HG02588 (cell line): Measurements from ENCODE around the gene CXCL10.
"Not testable (repeated sequence)": the region's sequence is repeated elsewhere in the genome, so short reads cannot be mapped to it uniquely, and the experiment has no call there.

Experiments
- ATAC-seq: cut with Tn5 transposase; IDR thresholded peaks from one replicate; pipeline ENCODE4 v1.9.1; 2021; ENCODE audit warnings: mild to moderate bottlenecking, moderate library complexity; ENCODE audit not compliant: unreplicated experiment

The CXCL10 gene

DNA sequence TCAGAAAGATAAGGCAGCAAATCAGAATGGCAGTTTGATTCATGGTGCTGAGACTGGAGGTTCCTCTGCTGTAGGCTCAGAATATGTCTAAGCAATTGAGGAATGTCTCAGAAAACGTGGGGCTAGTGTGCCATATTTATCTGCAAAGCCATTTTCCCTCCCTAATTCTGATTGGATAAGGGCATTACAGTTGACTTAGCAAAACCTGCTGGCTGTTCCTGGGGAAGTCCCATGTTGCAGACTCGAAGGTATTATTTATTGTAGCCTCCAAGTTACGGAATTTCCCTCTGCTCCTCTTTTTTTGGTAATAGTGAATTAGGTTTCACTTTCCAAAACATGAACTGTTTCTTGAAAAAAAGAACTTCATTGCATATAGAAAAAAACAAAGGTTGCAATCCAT lies at the start of gene CXCL10:
CXCL10 (minus strand) TSS at position 109 of the 400 bp plus-strand sequence; CDS start at position 43, 66 bp downstream.
- ATAC-seq = no peak

DNA sequence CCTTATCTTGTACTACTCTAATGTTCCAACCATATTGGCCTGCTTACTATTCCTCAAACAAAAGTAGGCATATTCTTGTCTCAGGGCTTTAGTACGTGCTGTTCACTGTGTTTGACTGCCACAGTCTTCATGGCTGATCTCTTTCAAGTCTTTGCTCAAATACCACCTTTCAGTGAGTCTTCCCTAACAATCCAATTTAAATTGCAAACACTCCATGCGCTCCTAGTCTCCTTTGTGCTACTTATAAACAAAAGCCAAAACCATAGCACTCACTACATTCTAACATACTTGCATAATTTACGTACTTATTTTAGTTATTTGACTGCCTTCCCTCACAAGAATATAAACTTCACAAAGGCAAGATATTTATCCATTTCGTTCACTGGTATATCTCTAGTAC lies 49.5 kb upstream of the CXCL10 start:
- ATAC-seq = no peak

DNA sequence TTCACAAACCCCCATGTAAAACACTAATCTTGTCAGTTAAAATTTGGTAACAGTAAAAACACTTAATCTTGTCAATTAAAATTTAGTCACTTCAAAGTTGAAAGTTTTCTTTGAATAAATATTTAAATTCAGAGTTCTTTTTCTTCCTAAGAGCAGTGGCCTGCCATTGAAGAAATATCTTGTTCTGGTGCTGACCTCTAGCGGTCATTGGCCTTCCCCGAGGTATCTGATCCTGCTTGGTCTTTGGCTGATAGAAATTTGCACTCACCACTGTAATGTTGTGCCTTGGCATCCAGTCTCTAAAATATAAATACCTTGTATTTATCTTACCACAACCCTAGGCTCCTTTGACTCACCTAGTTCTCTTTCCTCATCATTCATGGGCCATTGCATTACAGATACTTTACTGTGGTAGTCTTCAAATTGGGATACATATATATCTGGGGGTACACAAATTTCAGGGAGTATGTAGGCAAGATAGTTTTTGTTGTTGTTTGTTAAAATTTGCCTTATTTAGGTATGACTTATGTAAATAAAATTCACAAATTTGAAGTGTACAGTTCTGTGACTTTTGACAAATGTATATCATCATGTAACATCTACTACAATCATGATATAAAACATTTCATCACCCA lies 44.5 kb upstream of the CXCL10 start:
- ATAC-seq = no peak

DNA sequence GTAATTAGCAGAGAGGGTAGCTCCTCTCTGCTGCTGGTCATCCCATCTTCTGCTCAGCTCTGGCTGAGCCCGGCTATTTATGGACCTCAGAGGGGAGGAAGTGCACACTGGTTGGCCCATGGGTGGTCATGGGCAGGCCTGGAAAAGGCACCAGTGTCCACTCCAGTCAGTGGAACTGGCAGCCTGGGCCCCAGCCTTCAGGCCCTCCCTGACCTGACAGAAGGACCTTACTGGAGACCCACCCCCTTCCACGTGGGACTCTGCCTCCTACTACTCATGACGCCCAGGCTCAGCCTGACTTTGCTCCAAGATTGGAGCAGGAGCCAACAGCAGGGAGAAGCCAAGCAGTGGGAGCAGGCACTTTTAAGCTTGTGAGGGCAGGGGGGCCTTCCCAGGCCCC lies 43.2 kb upstream of the CXCL10 start:
- ATAC-seq = no peak

DNA sequence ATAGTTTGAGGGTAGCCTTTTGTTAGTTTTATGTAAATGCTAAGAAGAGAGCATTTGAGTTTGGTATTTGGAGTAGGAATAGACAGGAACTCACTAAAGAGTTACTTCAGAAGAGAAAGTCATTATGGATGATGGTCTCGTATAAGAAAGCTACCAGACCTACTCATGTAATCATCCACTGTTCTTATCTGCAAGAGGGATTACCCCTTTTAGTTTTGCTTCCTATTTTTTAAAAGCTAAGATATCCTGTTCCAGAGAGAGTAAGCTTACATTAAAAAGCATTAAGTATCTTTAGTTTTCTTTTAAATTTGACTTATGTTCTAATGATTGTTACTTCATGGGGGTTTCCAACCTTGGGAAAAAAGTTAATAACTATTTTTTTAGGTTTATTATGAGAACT lies 38.7 kb upstream of the CXCL10 start:
- peak; percentile 70 for ATAC-seq

DNA sequence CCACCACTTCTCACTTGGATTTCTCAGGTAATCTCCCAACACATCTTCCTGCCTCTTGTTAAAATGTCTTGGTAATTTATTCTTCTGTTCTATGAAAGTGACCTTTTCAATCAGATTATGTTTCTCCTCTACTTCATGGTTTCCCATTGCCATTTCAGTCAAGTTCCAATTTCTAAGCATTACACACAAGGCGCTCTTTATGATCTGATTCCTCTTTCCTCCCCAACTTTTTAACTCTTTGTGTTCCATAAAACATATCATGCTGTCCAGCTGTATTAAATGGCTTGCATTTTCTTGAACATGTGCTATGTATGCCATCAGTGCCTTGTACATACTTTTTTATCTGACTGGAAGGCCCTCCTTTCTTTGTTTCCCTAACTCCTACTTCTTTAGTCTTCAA lies 38.1 kb upstream of the CXCL10 start:
- ATAC-seq = no peak

DNA sequence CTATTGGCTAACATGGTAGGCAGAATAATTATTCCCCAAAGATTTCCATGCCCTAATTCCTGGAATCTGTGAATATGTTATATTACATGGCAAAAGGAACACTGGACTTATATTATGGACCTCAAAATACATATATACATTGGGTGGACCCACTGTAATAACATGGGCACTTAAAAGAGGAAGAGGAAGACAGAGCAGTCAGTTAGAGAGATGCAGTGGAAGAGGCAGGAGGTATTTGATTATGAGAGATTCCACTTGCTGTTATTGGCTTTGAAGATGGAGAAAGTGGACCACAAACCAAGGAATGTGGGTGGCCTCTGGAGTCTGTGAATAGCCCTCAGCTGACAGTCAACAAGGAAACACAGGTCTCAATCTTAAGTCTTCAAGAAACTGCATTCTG lies 37.2 kb upstream of the CXCL10 start:
- no peak for ATAC-seq

DNA sequence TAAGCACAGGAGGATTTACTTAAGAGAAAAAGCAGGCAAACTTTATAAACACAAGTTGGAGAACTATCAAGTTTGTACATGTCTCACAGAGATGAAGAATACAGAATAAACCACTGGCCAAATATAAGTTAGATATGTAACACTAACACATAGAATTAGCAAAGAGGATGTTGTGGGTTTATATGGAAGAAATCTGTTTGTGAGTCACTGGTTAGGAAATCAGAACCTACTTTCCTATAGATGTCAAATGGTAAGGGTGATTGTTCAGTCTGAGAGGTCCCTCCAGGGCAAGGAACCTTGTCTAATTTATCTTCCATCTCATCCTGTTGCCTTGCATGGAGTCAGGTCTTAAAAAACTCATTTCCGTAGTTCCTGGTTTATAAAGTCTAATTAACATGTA lies 36.5 kb upstream of the CXCL10 start:
- no peak for ATAC-seq

DNA sequence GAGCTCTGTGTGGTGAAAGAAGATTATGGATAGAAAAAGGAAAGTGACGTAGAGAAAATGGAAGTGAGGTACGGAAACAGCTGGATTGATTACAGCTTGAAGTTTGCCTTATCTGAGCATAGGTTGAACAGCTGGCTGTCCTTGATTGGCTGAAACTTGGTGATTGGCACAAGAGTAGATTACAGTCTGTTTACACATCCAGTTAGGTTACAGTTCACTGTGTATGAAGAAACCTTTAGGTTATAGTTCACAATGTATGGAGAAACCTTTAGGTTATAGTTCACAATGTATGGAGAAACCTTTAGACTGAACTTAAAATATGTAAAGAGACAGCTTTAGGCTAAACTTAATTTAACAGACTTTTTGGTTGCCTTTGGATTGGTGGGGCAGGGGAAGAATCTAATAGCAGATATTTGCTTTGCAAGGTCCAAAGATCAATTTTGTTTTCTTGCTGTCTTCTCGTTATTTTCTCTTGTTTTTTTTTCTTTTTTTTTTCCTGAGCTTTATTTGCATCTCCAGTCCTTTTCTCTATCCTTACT lies 35.7 kb upstream of the CXCL10 start:
- ATAC-seq = no peak

DNA sequence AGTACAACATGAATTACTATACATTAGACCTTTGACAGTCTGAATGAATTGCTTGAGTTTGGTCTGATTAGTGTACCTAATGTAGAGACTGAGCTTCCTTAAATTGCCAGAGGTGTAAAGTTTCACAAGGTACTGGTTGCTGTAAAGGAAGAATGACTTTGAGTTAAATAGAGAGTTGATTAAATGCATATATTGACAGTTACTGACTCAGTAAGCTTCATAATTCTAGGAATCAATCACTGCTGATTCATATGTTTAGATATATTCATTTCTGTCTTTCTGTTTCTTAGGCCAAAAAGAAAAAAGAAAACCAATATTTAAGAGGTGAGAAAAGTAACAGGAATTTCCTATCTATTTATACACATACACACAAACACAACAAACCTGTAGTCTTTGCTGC lies 35.0 kb upstream of the CXCL10 start:
- ATAC-seq = peak; percentile 39

DNA sequence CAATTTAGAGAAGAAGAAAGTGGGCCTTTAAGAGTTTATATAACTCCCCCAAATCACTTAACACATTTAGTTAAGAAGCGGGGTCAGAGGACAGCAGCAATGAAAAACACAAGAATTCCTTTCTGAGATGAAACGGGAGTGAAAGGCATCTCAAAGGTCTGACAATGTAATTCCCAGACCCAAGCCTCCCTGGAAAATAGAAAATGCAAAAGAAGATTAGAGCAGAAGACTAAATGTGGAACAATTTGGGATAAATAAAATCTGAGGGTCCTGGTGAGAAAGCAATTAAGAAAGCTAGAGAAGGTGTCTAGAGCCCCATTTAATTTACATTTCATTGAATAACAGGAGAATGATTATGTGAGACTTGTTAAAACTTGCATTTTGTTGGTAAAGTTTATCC lies 32.1 kb upstream of the CXCL10 start:
- no peak for ATAC-seq

DNA sequence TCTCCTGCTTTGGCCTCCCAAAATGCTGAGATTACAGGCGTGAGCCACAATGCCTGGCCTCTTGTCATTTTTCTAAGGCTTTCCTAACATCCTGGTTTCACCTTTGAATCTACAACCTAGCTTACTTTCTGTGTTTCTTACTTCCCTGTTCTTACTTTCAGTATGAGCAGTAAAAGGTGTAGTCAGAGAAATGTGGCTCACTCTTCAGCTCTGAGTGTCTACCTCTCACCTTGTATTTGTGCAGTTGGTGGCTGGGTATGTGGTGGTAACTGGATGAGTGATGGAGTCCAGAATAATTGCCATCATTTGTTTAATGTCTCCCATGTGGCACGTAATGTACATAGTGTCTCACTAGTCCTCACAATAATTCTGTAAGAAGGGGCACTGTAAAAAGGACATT lies 31.7 kb upstream of the CXCL10 start:
- ATAC-seq = peak; percentile 93

DNA sequence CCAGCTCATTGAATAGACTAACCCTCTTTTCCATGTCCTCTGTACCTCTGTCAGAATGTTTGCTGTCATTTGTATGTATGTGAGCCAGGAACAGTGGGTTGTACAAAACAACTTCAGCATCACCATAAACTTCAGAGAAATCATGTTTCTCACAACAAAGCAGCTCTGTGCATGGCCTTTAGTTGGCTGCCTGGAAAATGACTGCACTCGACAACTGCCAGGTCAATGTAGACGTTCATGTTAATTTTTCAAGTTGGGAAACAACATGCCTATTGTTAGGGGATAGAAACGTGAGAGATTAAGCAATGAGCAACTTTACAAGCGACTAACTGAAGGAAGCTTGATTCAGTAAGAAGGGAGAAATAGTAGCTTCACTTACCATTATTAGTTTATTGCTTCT lies 30.4 kb upstream of the CXCL10 start:
- no peak for ATAC-seq

DNA sequence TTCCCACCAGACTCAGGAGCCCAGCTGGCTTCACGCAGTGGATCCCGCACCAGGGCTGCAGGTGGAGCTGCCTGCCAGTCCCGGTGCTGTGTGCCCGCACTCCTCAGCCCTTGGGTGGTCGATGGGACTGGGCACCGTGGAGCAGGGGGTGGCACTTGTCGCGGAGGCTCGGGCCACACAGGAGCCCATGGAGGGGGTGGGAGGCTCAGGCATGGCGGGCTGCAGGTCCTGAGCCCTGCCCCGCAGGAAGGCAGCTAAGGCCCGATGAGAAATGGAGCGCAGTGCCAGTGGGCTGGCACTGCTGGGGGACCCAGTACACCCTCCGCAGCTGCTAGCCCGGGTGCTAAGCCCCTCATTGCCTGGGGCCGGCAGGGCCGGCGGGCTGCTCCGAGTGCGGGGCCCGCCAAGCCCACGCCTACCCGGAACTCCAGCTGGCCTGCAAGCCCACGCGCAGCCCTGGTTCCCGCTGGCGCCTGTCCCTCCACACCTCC lies 27.3 kb upstream of the CXCL10 start:
- not testable (repeated sequence) for ATAC-seq

DNA sequence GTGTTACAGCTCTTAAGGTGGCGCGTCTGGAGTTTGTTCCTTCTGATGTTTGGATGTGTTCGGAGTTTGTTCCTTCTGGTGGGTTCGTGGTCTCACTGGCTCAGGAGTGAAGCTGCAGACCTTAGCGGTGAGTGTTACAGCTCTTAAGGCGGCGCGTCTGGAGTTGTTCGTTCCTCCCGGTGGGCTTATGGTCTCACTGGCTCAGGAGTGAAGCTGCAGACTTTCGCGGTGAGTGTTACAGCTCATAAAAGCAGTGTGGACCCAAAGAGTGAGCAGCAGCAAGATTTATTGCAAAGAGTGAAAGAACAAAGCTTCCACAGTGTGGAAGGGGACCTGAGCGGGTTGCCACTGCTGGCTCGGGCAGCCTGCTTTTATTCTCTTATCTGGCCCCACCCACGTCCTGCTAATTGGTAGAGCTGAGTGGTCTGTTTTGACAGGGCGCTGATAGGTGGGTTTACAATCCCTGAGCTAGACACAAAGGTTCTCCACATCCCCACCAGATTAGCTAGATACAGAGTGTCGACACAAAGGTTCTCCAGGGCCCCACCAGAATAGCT lies 26.6 kb upstream of the CXCL10 start:
- not testable (repeated sequence) for ATAC-seq

DNA sequence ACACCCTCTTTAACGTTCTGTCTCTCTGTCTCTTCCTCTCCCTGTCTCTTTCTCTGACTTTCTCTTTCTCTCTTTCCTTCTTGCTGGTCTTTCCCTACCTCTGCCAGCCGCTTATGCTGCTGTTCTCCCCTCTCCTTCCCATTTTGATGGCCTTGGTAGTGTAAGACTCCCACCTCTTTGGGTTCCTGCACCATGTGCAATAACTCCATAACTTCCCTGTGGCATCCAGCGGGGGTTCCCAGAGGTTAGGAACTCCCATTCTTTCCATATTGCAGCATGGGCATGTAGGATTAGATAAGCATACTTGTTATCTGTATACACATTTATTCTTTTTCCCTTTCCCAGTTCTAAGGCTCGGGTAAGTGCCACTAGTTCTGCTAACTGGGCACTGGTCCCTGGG lies 21.4 kb upstream of the CXCL10 start:
- not testable (repeated sequence) for ATAC-seq

DNA sequence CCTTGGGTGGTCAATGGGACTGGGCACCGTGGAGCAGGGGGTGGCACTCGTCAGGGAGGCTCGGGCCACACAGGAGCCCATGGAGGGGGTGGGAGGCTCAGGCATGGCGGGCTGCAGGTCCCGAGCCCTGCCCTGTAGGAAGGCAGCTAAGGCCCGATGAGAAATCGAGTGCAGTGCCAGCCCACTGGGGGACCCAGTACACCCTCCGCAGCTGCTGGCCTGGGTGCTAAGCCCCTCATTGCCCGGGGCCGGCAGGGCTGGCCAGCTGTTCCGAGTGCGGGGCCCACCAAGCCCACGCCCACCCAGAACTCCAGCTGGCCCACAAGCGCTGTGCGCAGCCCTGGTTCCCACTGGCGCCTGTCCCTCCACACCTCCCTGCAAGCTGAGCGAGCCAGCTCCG lies 20.0 kb upstream of the CXCL10 start:
- not testable (repeated sequence) for ATAC-seq

DNA sequence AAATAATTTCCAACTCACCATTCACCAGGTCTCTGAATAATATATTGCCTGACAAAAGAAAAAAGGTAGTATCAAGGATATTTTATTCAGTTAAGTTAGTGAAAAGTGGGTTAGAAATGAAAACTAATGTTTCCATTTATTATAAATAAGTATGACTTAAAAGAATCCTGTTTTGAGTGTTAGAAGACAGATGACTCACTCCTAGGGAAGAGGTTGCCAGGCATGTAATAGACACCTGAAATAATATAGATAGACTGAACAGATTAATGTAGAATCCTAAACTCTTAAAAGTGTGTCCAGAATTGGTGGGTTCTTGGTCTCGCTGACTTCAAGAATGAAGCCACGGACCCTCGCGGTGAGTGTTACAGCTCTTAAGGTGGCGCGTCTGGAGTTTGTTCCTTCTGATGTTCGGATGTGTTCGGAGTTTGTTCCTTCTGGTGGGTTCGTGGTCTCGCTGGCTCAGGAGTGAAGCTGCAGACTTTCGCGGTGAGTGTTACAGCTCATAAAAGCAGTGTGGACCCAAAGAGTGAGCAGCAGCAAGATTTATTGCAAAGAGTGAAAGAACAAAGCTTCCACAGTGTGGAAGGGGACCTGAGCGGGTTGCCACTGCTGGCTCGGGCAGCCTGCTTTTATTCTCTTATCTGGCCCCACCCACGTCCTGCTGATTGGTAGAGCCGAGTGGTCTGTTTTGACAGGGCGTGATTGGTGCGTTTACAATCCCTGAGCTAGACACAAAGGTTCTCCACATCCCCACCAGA lies 19.1 kb upstream of the CXCL10 start:
- ATAC-seq = not testable (repeated sequence)

DNA sequence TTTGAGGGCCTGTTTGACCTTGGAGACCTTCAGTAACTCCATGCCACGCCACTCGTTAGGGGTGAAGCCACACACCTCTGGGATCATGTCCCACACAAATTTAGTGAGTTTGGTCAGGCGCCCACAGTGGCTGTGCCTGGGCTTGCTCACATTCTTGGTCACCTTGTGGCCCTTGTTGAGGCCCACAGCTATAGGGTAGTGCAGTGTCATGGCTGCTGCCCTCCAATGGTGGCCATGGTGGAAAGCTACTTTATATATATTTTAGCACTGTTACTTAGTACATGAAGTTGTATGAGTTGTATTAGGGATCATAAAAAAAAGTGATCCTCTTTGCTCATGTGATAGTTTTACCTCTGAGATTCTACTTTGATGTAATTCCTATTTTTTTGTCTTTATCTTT lies 13.6 kb upstream of the CXCL10 start:
- no peak for ATAC-seq

DNA sequence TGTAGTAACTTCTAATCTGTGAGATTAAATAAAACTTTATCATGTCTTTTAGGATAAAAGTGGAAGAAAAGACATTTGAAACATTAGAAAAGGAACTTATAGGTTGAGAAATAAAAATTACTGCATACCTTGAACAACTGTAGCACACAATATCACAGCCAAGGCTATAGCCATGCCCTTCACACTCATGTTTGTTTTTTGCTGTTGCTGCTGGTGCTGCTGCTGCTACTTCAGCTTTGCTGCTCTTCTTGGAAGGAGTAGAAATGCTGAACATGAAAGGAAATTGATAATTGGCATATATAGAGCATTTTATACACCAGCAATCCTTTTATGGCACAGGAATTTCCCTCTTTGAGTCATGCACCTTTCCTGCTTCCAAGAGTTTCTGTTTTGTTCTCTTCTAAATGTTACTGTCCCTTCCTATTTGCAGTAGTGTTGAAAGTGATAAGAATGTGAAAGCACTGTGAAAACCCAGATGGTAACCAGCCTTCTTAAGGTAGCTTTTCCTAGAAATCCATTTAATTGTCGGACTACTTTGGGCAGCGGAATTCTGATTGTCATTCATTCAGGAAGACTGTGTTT lies 12.6 kb upstream of the CXCL10 start, which contains the start of gene CXCL11:
CXCL11 (minus strand) TSS at position 272 of the 582 bp plus-strand sequence; CDS start at position 189, 83 bp downstream.
- ATAC-seq = no peak

DNA sequence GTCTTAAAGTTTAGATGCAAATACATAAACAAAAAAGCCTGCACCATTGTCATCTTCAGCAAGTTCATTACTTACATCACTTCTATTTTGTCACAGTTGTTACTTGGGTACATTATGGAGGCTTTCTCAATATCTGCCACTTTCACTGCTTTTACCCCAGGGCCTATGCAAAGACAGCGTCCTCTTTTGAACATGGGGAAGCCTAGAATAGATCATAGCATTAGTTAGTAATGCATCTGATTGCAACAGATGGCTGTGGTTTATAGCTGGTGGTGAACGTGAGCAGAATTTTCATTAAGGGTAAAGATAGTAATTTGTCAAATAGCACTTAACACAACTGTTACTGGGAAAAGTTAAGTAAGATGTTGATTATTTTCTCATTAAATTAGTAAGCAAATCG lies 11.8 kb upstream of the CXCL10 start:
- ATAC-seq = no peak
